GM18858 (cell line): ENCODE data around the gene LMTK3.
"Not testable (repeated sequence)": the region's sequence is repeated elsewhere in the genome, so short reads cannot be mapped to it uniquely, and the experiment has no call there.

ENCODE experiments used
- ATAC-seq: cut with Tn5 transposase; IDR thresholded peaks from one replicate; pipeline ENCODE4 v1.9.1; 2021; ENCODE audit not compliant: unreplicated experiment

The LMTK3 gene

GRCh38 chr19:48539503-48540096 is 28.0 kb upstream of the LMTK3 start:
- no peak for ATAC-seq

- ATAC-seq: not testable (repeated sequence)
Measured at GRCh38 chr19:48538057-48538456, 26.4 kb upstream of the LMTK3 start.

GRCh38 chr19:48537541-48537940 is 25.9 kb upstream of the LMTK3 start:
- no peak for ATAC-seq

GRCh38 chr19:48533770-48534169 is 22.1 kb upstream of the LMTK3 start:
- no peak for ATAC-seq

- no peak for ATAC-seq
Measured at GRCh38 chr19:48530770-48531169, 19.1 kb upstream of the LMTK3 start.

GRCh38 chr19:48530066-48530720 is 18.6 kb upstream of the LMTK3 start:
- ATAC-seq: no peak

- no peak for ATAC-seq
Measured at GRCh38 chr19:48529156-48529555, 17.5 kb upstream of the LMTK3 start.

GRCh38 chr19:48524732-48525131 is 13.1 kb upstream of the LMTK3 start:
- no peak for ATAC-seq

- no peak for ATAC-seq
Measured at GRCh38 chr19:48524221-48524620, 12.6 kb upstream of the LMTK3 start.

- ATAC-seq: no peak
Measured at GRCh38 chr19:48520134-48520533, 8.5 kb upstream of the LMTK3 start.

- ATAC-seq: not testable (repeated sequence)
Measured at GRCh38 chr19:48519426-48519825, 7.8 kb upstream of the LMTK3 start.

GRCh38 chr19:48518207-48518606 is 6.6 kb upstream of the LMTK3 start:
- no peak for ATAC-seq

GRCh38 chr19:48516536-48516935 is 4.9 kb upstream of the LMTK3 start:
- ATAC-seq: no peak

GRCh38 chr19:48514123-48514458 is 2.5 kb upstream of the LMTK3 start:
- no peak for ATAC-seq

- no peak for ATAC-seq
Measured at GRCh38 chr19:48513289-48514122, 1.9 kb upstream of the LMTK3 start.

GRCh38 chr19:48512504-48513288 is 1.1 kb upstream of the LMTK3 start:
- ATAC-seq: no peak

GRCh38 chr19:48511321-48511731 is 309 bp downstream of the LMTK3 start:
- no peak for ATAC-seq

GRCh38 chr19:48510421-48511268 is 990 bp downstream of the LMTK3 start:
- ATAC-seq: no peak

GRCh38 chr19:48509467-48510194 is 2.0 kb downstream of the LMTK3 start:
- ATAC-seq: no peak
